HEK293 (cell line): ENCODE measurements around the gene LRP10.
A peak's percentile ranks its signal among the peaks of the same experiment; 100 is the strongest.

Source experiments
- CTCF ChIA-PET: fragments of 350-600 bp; formaldehyde crosslinking; extraction: SDS; loops from one replicate; lab custom pipeline; 2021; ENCODE audit warnings: antibody characterized with exemption; lab: Yijun Ruan, JAX
- POLR2A ChIA-PET: fragments of 300-600 bp; formaldehyde crosslinking; extraction: SDS; loops from one replicate; lab custom pipeline; 2020; ENCODE audit warnings: antibody characterized with exemption, inconsistent platforms; lab: Yijun Ruan, JAX
- H3K27ac ChIP-seq: fragments of 200-500 bp; sonication (Bioruptor generic); 2 replicates; pipeline ENCODE4 v1.5.1; 2014; ENCODE audit warnings: low read depth, low read length, control low read depth, inconsistent platforms; ENCODE audit errors: extremely low read depth
- H3K36me3 ChIP-seq, 2 experiments: fragments of 200-500 bp in 1 of 2; sonication (Bioruptor generic) in 1 of 2; 1 replicate in 1 of 2; 2 replicates in 1 of 2; pipeline ENCODE4 v1.5.1; 2014 to 2017; ENCODE audit warnings: inconsistent platforms in 2 of 2, low read length in 2 of 2; ENCODE audit not compliant: control insufficient read depth in 2 of 2, insufficient read depth in 1 of 2
- H3K4me1 ChIP-seq: fragments of 200-500 bp; sonication (Bioruptor generic); 2 replicates; pipeline ENCODE4 v1.5.1; 2014; ENCODE audit warnings: mild to moderate bottlenecking, low read length, inconsistent platforms; ENCODE audit not compliant: control insufficient read depth, insufficient read depth
- H3K4me3 ChIP-seq: 2 replicates; pipeline ENCODE4 v1.5.1; 2011; ENCODE audit warnings: low read depth, mild to moderate bottlenecking, control low read depth, low read length, moderate library complexity
- H3K9me3 ChIP-seq: fragments of 200-500 bp; sonication (Bioruptor generic); 2 replicates; pipeline ENCODE4 v1.5.1; 2014; ENCODE audit warnings: low read depth, low read length, inconsistent platforms; ENCODE audit not compliant: control insufficient read depth, insufficient read depth
- FEZF1 ChIP-seq: fragments of 450-650 bp; formaldehyde crosslinking; IDR thresholded peaks from 2 replicates; pipeline ENCODE4 v1.5.1; 2016; ENCODE audit warnings: missing biosample characterization, missing genetic modification characterization
- PRDM10 ChIP-seq: fragments of 450-650 bp; formaldehyde crosslinking; IDR thresholded peaks from 2 replicates; pipeline ENCODE4 v1.5.1; 2016; ENCODE audit warnings: missing biosample characterization, missing genetic modification characterization
- PRDM6 ChIP-seq: fragments of 450-650 bp; formaldehyde crosslinking; IDR thresholded peaks from 2 replicates; pipeline ENCODE4 v1.5.1; 2017; ENCODE audit warnings: missing biosample characterization, missing genetic modification characterization
- ZBTB17 ChIP-seq: fragments of 450-650 bp; formaldehyde crosslinking; IDR thresholded peaks from 2 replicates; pipeline ENCODE4 v1.5.1; 2016; ENCODE audit warnings: missing biosample characterization, missing genetic modification characterization
- ZBTB44 ChIP-seq: fragments of 450-650 bp; IDR thresholded peaks from 2 replicates; pipeline ENCODE4 v1.5.1; 2018; ENCODE audit warnings: missing biosample characterization, mild to moderate bottlenecking, missing genetic modification characterization
- ZNF140 ChIP-seq: fragments of 450-650 bp; formaldehyde crosslinking; IDR thresholded peaks from 2 replicates; pipeline ENCODE4 v1.5.1; 2016; ENCODE audit warnings: missing biosample characterization, missing genetic modification characterization
- ZNF175 ChIP-seq: fragments of 450-650 bp; formaldehyde crosslinking; IDR thresholded peaks from 2 replicates; pipeline ENCODE4 v1.5.1; 2016; ENCODE audit warnings: missing biosample characterization, missing genetic modification characterization
- ZNF335 ChIP-seq: fragments of 450-650 bp; formaldehyde crosslinking; conservative IDR thresholded peaks from 2 replicates; pipeline ENCODE4 v1.5.1; 2016; ENCODE audit warnings: missing biosample characterization, missing genetic modification characterization
- ZNF473 ChIP-seq: fragments of 450-650 bp; formaldehyde crosslinking; IDR thresholded peaks from 2 replicates; pipeline ENCODE4 v1.5.1; 2017; ENCODE audit warnings: missing biosample characterization, missing genetic modification characterization
- ZNF626 ChIP-seq: fragments of 450-650 bp; sonication (Bioruptor Pico); formaldehyde crosslinking; IDR thresholded peaks from 2 replicates; pipeline ENCODE4 v1.5.1; 2018; ENCODE audit warnings: missing biosample characterization, missing genetic modification characterization, inconsistent platforms
- TF ChIP-seq, protein P1 (sequence below): fragments of 450-650 bp; formaldehyde crosslinking; IDR thresholded peaks from 2 replicates; pipeline ENCODE4 v1.5.1; 2016; ENCODE audit warnings: missing biosample characterization, missing genetic modification characterization

LRP10 gene

GRCh38 chr14:22925513-22925912, 54.0 kb downstream of the LRP10 start:
- Histone ChIP-seq H3K4me1 (no peaks in the 10 kb centered on the region), H3K4me3 (no peak overlapping the region), H3K27ac (no peak overlapping the region), H3K9me3 (no peaks in the 10 kb centered on the region), H3K36me3 (peaks cover 53 to 71% of the 10 kb centered on the region in 2 experiments)
- TF ChIP-seq, protein P1, sequence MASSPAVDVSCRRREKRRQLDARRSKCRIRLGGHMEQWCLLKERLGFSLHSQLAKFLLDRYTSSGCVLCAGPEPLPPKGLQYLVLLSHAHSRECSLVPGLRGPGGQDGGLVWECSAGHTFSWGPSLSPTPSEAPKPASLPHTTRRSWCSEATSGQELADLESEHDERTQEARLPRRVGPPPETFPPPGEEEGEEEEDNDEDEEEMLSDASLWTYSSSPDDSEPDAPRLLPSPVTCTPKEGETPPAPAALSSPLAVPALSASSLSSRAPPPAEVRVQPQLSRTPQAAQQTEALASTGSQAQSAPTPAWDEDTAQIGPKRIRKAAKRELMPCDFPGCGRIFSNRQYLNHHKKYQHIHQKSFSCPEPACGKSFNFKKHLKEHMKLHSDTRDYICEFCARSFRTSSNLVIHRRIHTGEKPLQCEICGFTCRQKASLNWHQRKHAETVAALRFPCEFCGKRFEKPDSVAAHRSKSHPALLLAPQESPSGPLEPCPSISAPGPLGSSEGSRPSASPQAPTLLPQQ (tag by site-specific recombination): no peak
- no peak for TF ChIP-seq ZNF335
- no peak for TF ChIP-seq PRDM6 (tag by site-specific recombination)
- TF ChIP-seq ZNF140: no peak
- no peak for TF ChIP-seq ZBTB17
- ChIA-PET POLR2A (interaction anchor here (0.7 kb wide), 1 partner anchor 98 kb away, joined by 5 read pairs; no protein-coding TSS in a partner anchor), CTCF (no interaction called here)

GRCh38 chr14:22926316-22926715, 54.8 kb downstream of the LRP10 start:
- Histone ChIP-seq H3K9me3 (no peaks in the 10 kb centered on the region), H3K4me3 (no peak overlapping the region), H3K27ac (no peak overlapping the region), H3K4me1 (no peaks in the 10 kb centered on the region), H3K36me3 (peaks cover 45 to 63% of the 10 kb centered on the region in 2 experiments)
- CTCF ChIA-PET: no interaction called here
- TF ChIP-seq ZNF473: no peak
- TF ChIP-seq PRDM10 (tag by site-specific recombination): peak; percentile 43; the same call in 1 of the 2 replicates
- TF ChIP-seq FEZF1 (tag by site-specific recombination): no peak
- TF ChIP-seq ZNF626: no peak
- no peak for TF ChIP-seq ZNF175 (tag by site-specific recombination)
- no peak for TF ChIP-seq ZBTB44 (tag by site-specific recombination)
- POLR2A ChIA-PET: interaction anchor here (1.0 kb wide), 1 partner anchor 10 kb away, joined by 3 read pairs; no protein-coding TSS in a partner anchor
